Breast epithelium (tissue), 3 donors: ENCODE results near the gene NDUFV2.

Experiments used
- CTCF ChIP-seq, 3 donors: fragments of 450-650 bp; IDR thresholded peaks; one replicate each; pipeline ENCODE4 v1.5.1; 2016 to 2017; ENCODE audit warnings: antibody characterized with exemption in 3 of 3, mild to moderate bottlenecking in 3 of 3, moderate library complexity in 3 of 3
- POLR2A ChIP-seq: fragments of 450-650 bp; IDR thresholded peaks from one replicate; pipeline ENCODE4 v1.6.1; 2016; ENCODE audit warnings: antibody characterized with exemption, mild to moderate bottlenecking, moderate library complexity
- POLR2AphosphoS5 ChIP-seq, 3 donors: sonication (generic); formaldehyde crosslinking; IDR thresholded peaks; one replicate each; pipeline ENCODE4 v1.6.1; 2017; ENCODE audit warnings: antibody characterized with exemption in 3 of 3

GRCh38 chr18:9067823-9068222 is 34.7 kb upstream of the NDUFV2 start:
- no peak for TF ChIP-seq CTCF (IDR thresholded peaks at IDR 0.05)
- TF ChIP-seq POLR2A = no peak
- TF ChIP-seq POLR2AphosphoS5 (IDR thresholded peaks at IDR 0.05) = no peak
